HT1080 (cell line): Measurements from ENCODE around the gene BNIP5. TPM values are rescaled to one million over a fixed set of nuclear protein-coding genes. Genes with fewer than 3 reads are reported as not detected.

ENCODE experiments used
- DNase-seq: peaks from one replicate; pipeline ENCODE4 v3.0.0-alpha.2; 2015; ENCODE audit warnings: low read depth
- total RNA-seq: library from RNA; depleted of rRNA; stranded (reverse); fragments of >200 nt; shearing (Covaris generic); gene quantifications from 2 replicates; pipeline ENCODE4 v1.2.3, GENCODE V29; 2014

BNIP5 gene
- total RNA-seq, 1 experiment from 2014 or later: not detected

DNA sequence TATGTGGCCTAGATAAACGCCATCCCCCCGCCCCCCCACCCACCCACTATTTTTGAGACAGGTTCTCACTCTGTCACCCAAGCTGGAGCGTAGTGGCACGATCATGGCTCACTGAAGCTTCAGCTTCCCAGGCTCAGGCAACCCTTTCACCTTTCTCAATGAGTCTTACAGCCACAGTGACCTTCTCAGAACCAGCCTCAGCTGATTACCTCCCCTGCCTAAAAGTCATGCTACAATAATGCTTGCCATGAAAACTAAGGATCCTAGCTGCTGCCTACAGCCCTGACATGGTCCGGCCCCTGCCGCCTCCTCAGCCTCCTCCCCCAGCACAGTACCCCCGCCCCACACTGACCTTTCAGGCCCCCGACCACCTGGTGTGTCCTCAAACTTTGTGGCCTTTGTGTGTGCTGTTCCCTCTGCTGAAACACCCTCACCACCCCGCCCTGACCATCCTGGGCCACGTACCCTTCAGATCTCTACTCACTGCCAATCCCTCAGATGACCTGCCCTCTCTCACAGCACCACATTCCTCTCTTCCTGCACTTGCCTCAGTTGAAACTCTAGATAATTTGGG is 35.5 kb downstream of the BNIP5 start:
- DNase-seq: no peak

DNA sequence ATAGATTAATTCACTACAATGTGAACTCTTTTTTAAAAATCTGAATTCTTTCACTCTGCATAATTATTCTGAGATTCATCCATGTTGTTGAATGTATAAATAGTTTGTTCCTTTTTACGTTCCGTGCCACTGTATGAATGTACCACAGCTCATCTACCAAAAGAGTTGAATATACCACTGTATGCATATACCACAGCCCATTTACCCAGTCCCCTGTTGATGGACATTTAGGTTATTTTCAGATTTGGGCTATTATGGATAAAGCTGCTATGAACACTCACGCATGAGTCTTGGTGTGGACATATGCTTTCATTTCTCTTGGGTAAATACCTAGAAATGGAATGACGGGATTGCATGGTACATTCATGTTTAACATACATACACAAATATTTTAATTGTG is 38.7 kb downstream of the BNIP5 start:
- no peak for DNase-seq

DNA sequence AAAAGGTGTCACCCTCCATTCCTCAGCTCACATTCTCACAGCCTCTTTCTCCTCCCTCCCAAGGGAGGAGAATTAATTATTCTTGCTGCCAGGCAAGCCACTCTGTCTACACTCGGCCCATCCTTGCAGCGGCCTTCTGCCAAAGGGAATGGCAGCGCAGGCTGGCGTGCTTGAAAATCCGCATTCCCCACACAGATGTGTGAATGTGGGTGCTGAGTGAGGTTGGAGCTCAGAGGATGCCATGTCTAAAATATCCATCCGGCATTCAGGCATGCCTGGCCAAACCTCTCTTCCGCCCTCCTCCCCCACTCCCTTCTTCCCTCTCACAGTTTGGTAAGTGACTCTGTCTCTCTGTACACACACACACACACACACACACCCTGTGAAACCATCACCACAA is 39.2 kb downstream of the BNIP5 start:
- DNase-seq: no peak

DNA sequence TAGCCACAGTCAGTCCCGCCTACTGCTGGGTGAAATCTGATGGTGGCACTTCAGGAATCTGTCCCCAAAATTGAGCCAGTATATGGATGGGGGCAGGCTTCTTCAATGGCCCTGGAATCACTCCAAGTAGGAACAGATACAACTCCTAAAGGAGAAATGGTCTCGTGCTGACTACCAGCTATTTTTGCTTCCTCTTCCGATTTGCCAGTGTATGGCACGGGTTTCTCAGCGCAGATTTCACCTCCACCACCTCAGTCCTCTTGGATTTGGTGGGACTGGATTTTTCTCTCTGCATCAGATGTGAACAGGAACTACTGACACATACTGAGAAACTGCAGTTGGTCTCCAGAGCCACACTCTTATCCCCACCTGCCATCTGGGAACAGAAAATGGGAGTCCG is 39.6 kb downstream of the BNIP5 start:
- no peak for DNase-seq

DNA sequence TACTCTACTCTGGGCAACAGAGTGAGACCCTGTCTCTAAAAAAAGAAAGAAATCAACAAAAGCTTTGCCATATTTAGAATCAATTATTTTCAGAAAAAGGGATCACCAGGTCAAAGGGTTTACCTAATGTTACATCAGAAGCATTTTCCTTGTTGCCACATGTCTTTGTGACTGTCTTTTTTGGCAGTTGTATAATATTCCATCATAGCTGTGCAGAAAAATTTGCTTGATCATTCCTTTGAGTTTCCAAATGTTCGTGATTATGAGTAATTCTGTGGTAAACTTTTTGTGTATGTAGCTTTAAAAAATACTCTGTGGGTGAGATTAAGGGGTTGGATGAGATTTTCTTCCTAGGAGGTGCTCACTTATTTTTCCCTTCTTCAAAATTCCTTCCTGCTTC is 40.4 kb downstream of the BNIP5 start:
- DNase-seq: no peak

DNA sequence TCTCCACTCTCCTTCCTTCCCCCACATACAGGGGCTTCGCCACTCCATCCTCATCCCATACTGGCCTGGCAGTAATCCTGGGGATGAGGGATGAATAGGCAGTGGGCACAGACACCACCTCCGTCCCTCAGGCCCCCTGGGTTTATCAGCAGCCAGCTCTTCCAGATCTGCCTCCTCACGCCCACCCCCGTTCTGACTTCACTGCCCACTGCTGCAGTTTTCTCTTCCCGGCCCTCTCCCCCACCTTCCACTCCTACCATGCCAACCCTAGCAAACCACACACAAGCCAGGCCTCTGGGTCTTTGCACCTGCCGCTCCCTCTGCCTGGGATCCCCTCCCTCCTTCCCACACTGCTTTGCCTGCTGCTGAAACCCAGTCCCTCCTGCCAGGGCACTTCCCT is 44.5 kb downstream of the BNIP5 start:
- no peak for DNase-seq

DNA sequence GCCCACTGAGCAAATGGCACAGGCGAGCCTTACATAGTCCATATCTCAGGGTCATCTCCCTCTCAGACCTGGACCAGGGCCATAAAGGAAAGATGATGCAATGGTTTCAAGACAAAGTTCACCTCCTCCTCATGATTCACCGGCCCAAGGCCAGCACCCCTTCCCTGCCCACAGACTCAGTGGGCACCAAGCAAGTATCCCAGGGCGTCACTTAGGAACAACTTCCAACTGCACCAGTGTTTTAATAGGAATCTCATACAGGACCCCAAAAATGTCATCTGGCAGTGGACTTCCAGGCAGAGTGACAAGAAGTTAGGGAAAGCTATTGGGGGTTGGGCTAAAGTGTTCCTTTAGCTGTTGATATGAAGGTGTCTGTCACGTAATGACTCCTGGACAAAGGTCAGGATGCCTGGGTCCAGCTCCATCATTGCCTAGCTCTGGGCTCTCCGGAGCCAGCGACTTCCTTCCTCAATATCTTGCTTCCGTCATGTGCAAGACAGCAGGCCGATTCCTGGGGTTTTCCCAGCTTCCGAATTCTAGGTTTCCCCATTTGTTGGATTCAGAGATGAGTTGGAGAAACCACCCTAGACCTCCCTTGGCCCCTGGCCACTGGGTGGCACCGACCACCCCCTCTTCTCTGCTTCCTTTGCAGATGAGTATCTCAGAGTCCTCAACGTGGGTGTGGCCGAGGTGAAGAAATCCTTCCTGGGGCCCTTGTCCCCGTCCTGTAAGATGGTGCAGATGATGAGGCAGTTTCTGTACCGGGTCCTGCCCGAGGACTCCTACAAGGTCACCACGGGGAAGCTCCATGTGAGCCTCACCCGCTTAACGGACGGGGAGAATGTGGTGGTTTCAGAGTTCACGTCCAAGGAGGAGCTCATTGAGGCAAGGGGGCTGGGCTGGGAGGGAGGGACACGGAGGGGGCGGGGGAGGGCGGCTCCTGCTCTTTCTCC is 45.7 kb downstream of the BNIP5 start:
- DNase-seq: peak; percentile 29

DNA sequence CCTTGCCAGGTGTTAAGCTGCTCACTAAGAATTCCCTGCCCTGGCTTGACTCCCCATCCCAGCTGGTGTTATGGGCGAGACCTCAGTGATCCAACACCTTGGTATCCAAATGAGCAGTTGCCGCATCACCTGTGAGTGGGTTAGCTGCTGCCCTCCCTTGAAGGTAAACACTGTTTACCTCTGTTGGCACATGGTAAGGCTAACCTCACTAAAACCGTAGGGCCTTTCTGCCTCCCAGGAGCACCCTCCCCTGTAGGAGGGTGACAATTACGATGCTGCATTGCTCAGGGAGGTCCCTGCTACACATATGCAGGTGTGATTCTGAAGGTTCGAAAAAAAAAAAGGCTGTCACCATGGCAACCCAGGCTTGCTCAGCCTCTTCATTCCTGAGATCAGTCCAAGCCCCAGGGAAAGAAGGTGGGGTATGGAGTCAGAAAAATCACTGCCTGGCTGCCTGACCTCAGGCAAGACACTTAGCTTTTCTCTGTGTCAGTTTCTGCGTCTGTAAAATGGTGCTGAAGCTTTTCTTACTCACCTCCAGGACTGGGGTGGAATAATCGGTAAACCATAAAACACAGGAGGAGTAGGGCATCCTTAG is 47.3 kb downstream of the BNIP5 start:
- no peak for DNase-seq

DNA sequence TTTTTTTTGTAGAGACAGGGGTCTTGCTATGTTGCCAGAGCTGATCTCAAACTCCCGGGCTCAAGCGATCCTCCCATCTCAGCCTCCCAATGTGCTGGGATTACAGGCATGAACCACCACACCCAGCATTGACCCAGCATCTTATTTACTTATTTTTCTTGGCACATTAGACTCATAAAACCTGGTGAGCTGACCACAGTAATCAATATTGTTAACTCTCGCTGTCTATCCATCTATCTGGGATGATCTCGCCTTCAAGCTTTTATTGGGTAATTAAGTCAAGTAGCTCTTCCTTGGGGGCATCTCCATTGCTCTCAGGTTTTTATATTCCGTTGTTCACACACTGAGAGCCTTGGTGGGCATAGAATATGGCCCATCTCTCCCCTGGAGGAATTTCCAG is 49.8 kb downstream of the BNIP5 start:
- DNase-seq: no peak

DNA sequence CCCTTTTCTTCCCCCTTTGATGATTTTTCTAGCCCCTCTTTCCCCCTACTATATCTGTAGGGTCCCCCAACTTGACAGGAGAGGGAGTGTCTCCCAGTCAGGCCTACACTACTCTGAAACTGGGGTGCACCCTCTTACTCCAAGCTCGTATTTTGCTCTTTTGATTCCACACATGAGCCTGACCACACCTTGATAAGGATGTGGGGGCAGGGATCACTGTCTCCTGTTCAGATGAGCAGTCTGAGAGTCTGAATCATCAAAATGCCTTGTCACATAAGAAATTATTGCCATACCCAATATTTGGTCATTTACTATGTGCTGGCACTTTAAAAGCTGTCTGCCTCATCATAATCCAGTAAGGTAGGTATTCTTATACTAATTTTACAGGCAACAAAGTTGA is 50.9 kb downstream of the BNIP5 start:
- no peak for DNase-seq

DNA sequence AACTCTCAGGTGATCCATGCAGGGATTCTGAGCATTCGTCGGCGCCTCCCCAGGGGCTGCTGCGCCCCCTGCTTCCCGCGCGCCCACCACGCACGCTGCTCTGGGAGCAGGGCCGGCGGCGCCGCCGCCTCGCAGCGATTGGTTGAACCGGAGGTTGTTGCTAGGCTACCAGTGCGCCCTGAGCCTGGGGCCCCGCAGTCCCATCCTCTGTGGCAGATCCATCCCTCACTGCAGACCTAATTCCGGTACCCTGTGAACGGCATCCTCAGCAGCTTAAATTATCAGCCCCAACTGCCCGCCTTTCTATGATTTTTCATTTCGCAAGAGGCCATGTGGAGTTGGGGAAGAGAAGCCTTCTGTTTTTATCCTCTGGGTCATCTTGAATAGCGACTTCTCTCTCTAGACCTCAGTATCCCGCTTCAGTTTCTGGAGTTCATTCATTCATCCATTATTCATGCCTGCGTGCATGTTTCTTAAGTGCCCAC is 51.5 kb downstream of the BNIP5 start:
- no peak for DNase-seq

DNA sequence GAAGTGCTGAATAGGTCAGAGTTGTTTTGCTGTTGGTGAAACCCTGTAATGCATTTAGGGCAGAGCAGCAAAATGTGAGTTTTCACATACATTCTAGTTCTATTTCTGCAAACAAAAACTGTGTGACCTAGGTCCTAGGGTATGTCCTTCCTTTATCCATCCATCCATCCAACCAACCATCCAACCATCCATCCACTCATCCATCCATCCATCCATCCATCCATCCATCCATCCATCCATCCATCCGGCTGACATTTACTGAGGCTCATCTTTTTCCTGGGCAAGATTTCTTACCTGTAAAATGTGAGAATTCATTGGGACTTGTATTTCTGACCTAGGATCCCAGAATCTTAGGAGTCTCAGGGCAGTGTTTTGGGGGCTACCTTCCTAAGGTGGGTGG is 52.3 kb downstream of the BNIP5 start:
- DNase-seq: no peak

DNA sequence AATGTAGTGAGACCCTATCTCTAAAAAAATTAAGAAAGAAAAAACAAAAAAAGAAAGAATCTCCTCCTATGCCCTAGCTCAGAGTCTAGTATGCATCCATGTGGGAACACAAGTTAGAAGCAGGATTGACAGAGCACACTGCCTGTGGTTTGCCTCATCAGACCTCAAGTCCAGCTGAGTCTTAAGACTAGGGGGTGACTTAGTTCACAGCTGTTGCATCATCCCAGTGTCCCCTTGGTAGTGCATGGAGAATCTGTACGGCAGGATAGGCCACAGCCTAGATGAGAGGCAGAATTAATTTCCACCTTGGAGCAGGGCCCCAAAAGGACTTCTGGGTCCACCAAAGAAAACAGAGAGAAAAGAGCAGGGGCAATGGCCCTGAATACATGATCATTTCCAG is 53.1 kb downstream of the BNIP5 start:
- DNase-seq: no peak

DNA sequence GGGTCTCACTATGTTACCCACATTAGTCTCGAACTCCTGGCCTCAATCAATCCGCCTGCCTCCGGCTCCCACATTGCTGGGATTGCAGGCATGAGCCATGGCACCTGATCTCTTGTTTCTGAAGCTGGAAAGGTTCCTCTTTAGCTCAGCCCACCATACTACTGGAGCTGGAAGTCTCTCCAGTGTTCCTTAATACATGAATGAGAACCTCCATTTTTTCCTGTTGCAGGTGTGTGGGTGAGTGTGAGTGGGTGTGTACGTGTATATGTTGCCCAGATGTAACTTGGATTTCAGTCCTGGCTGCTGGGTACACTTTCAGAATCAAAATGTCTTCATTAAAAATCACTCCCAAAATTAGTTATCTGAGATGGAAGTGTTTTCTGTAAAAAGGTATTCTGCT is 55.7 kb downstream of the BNIP5 start:
- no peak for DNase-seq

DNA sequence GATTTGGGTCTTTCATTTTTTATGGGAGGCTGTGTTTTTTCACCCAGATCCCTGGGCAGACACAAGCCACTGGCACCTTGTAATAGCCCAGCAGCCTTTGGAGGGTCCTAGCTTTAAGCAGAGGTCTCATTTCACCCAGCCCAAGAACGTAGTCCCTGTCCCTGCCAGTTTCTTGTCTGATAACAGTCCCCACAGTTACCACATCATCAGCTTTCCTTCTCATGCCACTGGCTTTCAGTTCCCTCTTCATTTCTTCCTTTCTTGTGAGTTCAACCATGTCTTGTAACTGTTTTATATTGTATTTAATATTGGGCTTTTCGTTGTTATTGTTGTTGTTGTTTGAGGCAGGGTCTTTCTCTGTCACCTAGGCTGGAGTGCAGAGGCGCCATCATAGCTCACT is 56.2 kb downstream of the BNIP5 start:
- no peak for DNase-seq

DNA sequence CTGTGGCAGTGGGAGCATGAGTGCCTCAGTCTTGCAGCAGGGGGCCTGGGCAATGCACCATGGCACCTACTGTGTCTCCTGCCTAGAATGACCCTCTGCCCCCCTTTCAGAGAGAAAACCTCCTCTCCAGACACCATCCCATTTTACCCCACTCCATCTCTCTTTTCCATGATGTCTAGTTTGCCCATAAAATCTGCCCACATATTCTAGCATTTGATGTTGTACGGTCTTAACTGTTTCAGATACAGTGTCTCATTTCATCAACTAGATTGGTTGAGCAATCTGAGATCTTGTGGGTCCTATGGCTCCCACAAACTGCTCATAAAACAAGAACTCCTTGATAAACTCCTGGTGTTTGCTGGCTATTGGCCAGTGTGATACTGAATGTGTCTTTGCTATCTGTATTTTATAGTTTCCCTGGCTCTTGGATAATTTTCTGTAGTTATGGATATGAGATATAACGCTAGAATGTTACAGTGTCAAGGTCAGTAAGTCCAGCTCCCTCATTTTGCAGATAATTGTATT is 58.7 kb downstream of the BNIP5 start:
- DNase-seq: no peak

DNA sequence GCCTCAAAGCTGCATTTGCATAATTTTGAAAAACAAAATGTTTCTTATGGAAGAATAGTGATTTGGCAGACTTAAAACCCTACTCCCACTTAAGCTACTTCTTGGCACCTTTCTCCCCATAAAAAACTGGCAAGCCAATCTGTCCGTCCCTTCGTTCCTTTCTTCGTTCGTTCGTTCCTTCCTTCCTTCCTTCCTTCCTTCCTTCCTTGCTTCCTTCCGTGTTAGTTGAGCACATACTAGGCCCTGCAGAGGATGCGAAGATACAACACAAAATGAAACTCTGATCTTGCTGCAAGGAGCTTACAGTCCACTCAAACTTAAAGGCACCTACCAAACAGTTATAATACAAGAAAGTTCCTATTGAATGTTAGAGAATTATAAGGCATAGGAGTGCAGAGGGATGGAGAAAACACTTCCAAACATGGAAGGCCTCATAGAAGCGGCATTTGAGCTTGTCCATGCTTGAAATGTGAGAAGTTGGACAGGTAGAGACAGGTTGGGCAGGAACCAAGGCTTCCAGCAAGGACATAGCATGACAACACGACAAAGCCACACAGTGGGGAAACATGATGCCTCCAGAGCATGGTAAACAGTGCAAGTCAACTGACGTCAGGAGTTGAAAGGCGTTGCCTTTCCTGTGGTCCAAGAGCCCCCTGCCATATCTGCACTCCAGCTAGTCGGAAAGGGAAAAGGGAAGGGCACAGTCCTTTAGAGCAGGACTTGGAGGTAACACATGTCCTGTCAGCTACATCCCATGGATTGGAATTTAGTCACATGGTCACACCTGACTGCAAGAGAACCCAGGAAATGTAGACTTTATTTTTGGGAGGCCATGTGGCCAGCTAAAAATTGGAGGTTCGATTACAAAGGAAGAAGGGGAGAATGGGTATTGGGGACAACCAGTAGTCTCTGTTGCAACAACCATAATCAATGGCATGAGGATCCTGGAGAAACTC is 59.8 kb downstream of the BNIP5 start:
- no peak for DNase-seq

DNA sequence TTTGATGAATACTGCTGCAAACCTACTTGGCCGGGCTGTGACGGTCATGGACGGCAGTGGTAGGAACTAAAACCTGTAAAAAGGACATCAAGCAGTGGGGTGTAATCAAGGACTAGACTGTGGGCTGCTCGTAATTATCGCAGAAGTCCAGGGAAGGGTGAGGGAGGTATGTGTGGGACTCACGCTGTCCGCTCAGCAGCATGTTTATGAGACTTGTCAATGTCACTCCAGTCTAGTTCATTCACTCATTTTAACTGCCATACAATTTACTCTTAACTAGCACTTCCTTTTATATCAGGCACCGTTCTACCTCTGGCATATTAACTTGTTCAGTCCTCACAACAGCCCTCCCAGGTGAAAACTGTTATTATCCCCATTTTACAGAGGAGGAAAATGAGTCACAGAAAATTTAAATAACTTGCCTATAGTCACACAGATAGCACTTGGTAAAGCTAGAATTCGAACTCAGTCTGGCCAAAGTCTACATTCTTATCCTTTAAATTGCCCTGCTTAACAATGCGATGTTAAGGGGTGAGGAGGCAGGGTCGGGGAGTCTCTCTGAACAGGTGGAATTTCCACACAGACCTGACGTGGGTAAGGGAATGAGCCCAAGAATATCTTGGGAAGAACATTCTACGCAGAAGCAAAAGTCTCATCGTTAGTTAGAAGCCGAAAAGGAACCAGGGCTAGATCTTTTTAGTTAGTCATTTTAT is 62.7 kb downstream of the BNIP5 start:
- DNase-seq: no peak

DNA sequence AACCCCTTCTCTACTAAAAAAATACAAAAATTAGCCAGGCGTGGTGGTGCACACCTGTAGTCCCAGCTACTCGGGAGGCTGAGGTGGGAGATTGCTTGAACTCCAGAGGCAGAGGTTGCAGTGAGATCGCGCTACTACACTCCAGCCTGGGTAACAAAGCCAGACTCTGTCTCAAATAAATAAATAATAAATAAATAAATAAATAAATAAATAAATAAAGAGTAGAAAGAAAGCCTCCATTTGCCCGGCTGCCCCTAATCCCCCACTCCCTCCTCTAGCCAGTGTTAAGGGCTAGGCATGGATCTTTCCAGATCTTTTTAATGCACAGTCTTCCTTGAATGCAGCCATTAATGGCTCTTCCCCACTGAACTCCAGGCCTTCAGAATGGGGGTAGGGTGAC is 63.6 kb downstream of the BNIP5 start:
- no peak for DNase-seq

DNA sequence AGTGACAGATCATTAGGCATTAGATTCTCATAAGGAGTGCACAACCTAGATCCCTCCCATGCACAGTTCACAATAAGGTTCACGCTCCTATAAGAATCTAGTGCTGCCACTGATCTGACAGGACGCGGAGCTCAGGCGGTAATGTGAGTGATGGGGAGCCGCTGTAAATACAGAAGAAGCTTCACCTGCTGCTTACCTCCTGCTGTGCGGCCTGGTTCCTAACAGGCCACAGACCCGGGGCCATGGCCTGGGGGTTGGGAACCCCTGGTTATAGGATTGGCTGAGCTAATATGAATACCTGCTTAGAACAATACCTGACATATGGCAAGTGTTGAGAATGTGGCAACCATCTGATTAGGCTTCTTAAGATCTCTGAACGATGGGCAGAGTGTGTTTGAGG is 64.5 kb downstream of the BNIP5 start:
- no peak for DNase-seq
